ENCODE data around the gene CSAD. TPM values are rescaled to one million over a fixed set of nuclear protein-coding genes. Genes with fewer than 3 reads are reported as not detected.

The CSAD gene
- total RNA-seq, 2 donors from 2014 or later, result 70.8 to 89.5 TPM

DNA sequence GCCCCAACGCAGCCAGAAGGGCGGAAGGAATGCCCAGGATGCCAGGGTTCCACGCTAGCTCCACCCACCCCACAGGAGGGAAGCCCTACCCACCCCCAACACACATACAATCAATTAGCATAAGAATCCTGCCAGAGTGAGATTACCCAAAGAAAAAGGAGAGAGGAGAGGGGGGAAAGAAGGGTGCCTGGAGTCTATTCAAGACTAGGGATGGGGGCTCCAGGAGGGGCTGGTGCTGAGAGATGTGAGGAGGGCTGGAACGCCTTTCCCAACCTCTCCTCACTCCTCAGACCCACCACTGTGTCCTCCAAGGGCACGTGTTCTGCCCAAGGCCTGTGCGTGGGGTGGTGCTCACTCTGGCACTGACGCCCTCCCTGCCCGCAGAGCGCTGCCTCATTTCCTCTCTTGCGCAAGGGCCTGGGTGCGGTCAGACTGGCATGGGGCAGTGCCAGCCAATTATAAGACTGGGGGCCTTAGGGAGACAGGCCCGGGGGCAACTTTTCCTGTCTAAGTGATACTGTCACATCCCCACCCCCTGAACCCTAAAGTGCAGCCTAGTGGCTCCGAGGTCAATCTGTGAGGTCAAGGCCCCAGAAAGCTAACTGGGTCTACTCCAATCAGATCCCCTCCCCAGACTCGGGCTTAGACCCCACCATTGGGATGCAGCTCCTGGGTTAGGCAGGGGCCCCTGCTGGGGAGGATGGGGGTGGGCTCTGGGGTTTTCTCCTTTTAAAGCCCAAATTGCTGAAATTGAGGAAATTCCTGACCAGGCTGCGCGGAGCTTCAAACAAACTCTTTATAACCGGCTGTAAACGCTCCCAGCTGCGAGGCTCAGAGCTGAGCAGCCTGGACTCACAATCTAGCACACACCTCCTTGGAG is 36.6 kb upstream of the CSAD start:
- TF ChIP-seq, protein P1, sequence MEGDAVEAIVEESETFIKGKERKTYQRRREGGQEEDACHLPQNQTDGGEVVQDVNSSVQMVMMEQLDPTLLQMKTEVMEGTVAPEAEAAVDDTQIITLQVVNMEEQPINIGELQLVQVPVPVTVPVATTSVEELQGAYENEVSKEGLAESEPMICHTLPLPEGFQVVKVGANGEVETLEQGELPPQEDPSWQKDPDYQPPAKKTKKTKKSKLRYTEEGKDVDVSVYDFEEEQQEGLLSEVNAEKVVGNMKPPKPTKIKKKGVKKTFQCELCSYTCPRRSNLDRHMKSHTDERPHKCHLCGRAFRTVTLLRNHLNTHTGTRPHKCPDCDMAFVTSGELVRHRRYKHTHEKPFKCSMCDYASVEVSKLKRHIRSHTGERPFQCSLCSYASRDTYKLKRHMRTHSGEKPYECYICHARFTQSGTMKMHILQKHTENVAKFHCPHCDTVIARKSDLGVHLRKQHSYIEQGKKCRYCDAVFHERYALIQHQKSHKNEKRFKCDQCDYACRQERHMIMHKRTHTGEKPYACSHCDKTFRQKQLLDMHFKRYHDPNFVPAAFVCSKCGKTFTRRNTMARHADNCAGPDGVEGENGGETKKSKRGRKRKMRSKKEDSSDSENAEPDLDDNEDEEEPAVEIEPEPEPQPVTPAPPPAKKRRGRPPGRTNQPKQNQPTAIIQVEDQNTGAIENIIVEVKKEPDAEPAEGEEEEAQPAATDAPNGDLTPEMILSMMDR (IDR thresholded peaks at IDR 0.05), result no peak
- Histone ChIP-seq H3K27me3 (replicated peaks; ENCODE audit: insufficient read depth) (no peaks in the 10 kb centered on the region), H3K4me3 (peak overlapping the region; percentile 82), H3K9me3 (no peaks in the 10 kb centered on the region), H3K36me3 (peaks cover 26% of the 10 kb centered on the region), H3K4me1 (ENCODE audit: control insufficient read depth in 1 of 2, low read depth in 2 of 2) (peaks cover 20 to 44% of the 10 kb centered on the region in 2 donors), H3K27ac (peak overlapping the region; percentile 51 to 62)
- DNase-seq (ENCODE audit: low spot score) (no peak), ATAC-seq (ENCODE audit: insufficient number of reproducible peaks, low FRiP score, low read depth) (no peak)

- DNase-seq (ENCODE audit: low spot score), result no peak
- Histone ChIP-seq H3K27me3 (replicated peaks; ENCODE audit: insufficient read depth) (no peaks in the 10 kb centered on the region), H3K4me3 (no peak overlapping the region), H3K36me3 (peaks cover 44% of the 10 kb centered on the region), H3K4me1 (ENCODE audit: control insufficient read depth in 1 of 2, low read depth in 2 of 2) (peaks cover 16 to 40% of the 10 kb centered on the region in 2 donors), H3K27ac (no peak overlapping the region), H3K9me3 (no peaks in the 10 kb centered on the region)
- no peak for ATAC-seq (ENCODE audit: insufficient number of reproducible peaks, low FRiP score, low read depth)
- TF ChIP-seq, protein P1 (IDR thresholded peaks at IDR 0.05), result no peak
Measured at GRCh38 chr12:53215497-53215896, 34.8 kb upstream of the CSAD start.

DNA sequence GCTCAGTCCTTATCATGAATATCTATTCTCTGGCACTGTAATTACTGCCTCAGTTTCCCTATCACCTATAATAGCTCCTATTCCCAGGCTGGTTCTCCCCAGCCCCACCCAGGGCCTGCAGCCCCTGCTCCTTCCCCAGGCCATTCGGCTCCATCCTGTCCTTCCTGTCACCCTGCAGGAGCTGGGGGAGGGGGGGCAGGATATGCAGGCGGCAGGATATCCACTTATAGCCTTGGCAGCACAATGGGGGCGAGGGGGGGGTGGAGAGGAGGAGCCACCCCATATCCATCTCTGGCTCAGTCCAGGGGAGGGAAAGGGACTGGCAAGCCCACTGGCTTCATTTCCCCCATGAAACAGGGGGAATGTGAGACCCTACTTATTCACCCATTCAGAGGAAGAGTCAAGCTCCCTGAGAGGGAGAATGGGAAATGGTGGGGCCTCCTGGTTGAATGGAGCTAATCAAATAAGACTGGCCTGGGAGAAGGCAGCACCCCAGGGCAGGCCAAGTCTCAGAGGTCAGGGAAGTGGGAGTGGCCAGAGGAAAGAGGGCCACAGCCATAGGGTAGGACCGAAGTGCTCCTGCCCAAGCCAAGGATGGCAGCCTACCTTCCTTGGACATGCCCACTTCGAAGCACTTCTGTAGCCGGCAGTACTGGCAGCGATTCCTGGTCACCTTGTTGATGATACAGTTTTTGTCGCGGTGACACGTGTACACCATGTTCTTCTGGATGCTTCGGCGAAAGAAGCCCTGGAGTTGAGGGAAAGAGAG is 34.1 kb upstream of the CSAD start:
- Histone ChIP-seq H3K4me3 (no peak overlapping the region), H3K36me3 (peaks cover 47% of the 10 kb centered on the region), H3K27me3 (replicated peaks; ENCODE audit: insufficient read depth) (no peaks in the 10 kb centered on the region), H3K9me3 (no peaks in the 10 kb centered on the region), H3K4me1 (ENCODE audit: control insufficient read depth in 1 of 2, low read depth in 2 of 2) (peaks cover 16 to 40% of the 10 kb centered on the region in 2 donors), H3K27ac (peak overlapping the region in 1 of 2 donors; percentile 6)
- DNase-seq (ENCODE audit: low spot score), result no peak
- TF ChIP-seq, protein P1 (IDR thresholded peaks at IDR 0.05), result no peak
- ATAC-seq (ENCODE audit: insufficient number of reproducible peaks, low FRiP score, low read depth), result no peak

DNA sequence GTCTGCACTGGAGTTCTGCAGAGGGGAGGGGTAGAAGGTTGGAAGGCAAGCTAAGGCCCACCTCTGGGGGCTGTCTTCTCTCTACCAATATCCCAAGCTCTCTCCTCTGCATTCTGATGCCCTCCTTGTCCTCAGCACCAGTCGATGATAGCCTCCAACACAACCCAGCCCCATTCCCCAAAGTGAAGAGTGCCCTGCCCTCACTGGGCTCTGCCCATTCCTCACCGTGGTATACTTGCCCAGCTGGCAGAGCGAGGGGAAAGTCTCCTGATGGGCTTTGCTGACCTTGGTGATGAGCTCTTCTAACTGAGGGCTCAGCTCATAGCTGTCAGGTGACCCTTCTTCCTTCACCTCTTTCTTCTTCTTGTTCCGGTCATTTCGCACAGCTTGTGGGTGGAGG is 33.5 kb upstream of the CSAD start:
- Histone ChIP-seq H3K4me1 (ENCODE audit: control insufficient read depth in 1 of 2, low read depth in 2 of 2) (peaks cover 16 to 40% of the 10 kb centered on the region in 2 donors), H3K4me3 (no peak overlapping the region), H3K27ac (no peak overlapping the region), H3K27me3 (replicated peaks; ENCODE audit: insufficient read depth) (no peaks in the 10 kb centered on the region), H3K36me3 (peaks cover 47% of the 10 kb centered on the region), H3K9me3 (no peaks in the 10 kb centered on the region)
- ATAC-seq (ENCODE audit: insufficient number of reproducible peaks, low FRiP score, low read depth) (no peak), DNase-seq (ENCODE audit: low spot score) (no peak)
- TF ChIP-seq, protein P1 (IDR thresholded peaks at IDR 0.05), result no peak

GRCh38 chr12:53213348-53213747 is 32.6 kb upstream of the CSAD start:
- TF ChIP-seq, protein P1 (IDR thresholded peaks at IDR 0.05), result peak; percentile 95
- DNase-seq (ENCODE audit: low spot score), result no peak
- no peaks in the 10 kb centered on the region for H3K9me3 ChIP-seq
- peaks cover 47% of the 10 kb centered on the region for H3K36me3 ChIP-seq
- H3K4me3 ChIP-seq, result no peak overlapping the region
- no peaks in the 10 kb centered on the region for H3K27me3 ChIP-seq (replicated peaks; ENCODE audit: insufficient read depth)
- ATAC-seq (ENCODE audit: insufficient number of reproducible peaks, low FRiP score, low read depth), result no peak
- H3K27ac ChIP-seq, result no peak overlapping the region
- peaks cover 19 to 46% of the 10 kb centered on the region in 2 donors for H3K4me1 ChIP-seq (ENCODE audit: control insufficient read depth in 1 of 2, low read depth in 2 of 2)

Data from thoracic aorta (tissue), 2 donors.